OCI-LY7 (cell line): ENCODE data around the gene PTGDS. TPM values are rescaled to one million over a fixed set of nuclear protein-coding genes. Genes with fewer than 3 reads are reported as not detected.

ENCODE experiments used
- BruUV-seq: library from RNA; stranded (reverse); fragments of 400-500 nt; replicated peaks from 2 replicates; lab custom pipeline; 2021; lab: Mats Ljungman, UMichigan
- CTCF ChIA-PET: fragments of 300-600 bp; sonication (Branson Sonifier 250); formaldehyde crosslinking; loops from one replicate; lab custom pipeline; 2022; ENCODE audit warnings: antibody characterized with exemption; ENCODE audit not compliant: unreplicated experiment; lab: Charles Lee
- POLR2A ChIA-PET: fragments of 300-600 bp; sonication (Branson Sonifier 250); formaldehyde crosslinking; loops from one replicate; lab custom pipeline; 2022; ENCODE audit warnings: antibody characterized with exemption; lab: Charles Lee
- DNase-seq: peaks from one replicate; pipeline ENCODE4 v3.0.0-alpha.2; 2015; ENCODE audit warnings: low spot score
- H2AFZ ChIP-seq: fragments of 200-600 bp; sonication (generic), shearing (Covaris generic); 2 replicates; pipeline ENCODE4 v1.6.1; 2014; ENCODE audit warnings: mild to moderate bottlenecking, antibody characterized with exemption, low read length, moderate library complexity
- H3K27ac ChIP-seq: fragments of 200-600 bp; sonication (generic); 2 replicates; pipeline ENCODE4 v1.5.1; 2014; ENCODE audit warnings: mixed run types, low read depth, mild to moderate bottlenecking, moderate library complexity, low read length, inconsistent platforms; ENCODE audit not compliant: poor library complexity, severe bottlenecking
- H3K36me3 ChIP-seq: fragments of 200-600 bp; sonication (generic); 2 replicates; pipeline ENCODE4 v1.6.1; 2014; ENCODE audit warnings: mild to moderate bottlenecking, antibody characterized with exemption, low read length, moderate library complexity, mixed read lengths; ENCODE audit not compliant: insufficient read depth
- H3K4me1 ChIP-seq: fragments of 200-600 bp; sonication (generic); 2 replicates; pipeline ENCODE4 v1.5.1; 2014; ENCODE audit warnings: mild to moderate bottlenecking, low read length; ENCODE audit not compliant: insufficient read depth, poor library complexity, severe bottlenecking
- H3K4me2 ChIP-seq: fragments of 200-600 bp; sonication (generic); 2 replicates; pipeline ENCODE4 v1.6.1; 2014; ENCODE audit warnings: mild to moderate bottlenecking, low read length
- H3K4me3 ChIP-seq: fragments of 200-600 bp; sonication (generic); 2 replicates; pipeline ENCODE4 v1.5.1; 2014; ENCODE audit warnings: mild to moderate bottlenecking, low read depth, low read length; ENCODE audit not compliant: poor library complexity, severe bottlenecking
- H3K79me2 ChIP-seq: fragments of 200-600 bp; sonication (generic); 2 replicates; pipeline ENCODE4 v1.6.1; 2016; ENCODE audit warnings: low read depth, mild to moderate bottlenecking, low read length, moderate library complexity, mixed read lengths; ENCODE audit not compliant: insufficient read depth
- H3K9me2 ChIP-seq: fragments of 200-600 bp; sonication (generic); 2 replicates; pipeline ENCODE4 v1.6.1; 2016; ENCODE audit warnings: mild to moderate bottlenecking, low read length, mixed read lengths; ENCODE audit not compliant: insufficient read depth
- H3K9me3 ChIP-seq: fragments of 200-600 bp; sonication (generic); 2 replicates; pipeline ENCODE4 v1.6.1; 2014; ENCODE audit warnings: mild to moderate bottlenecking, mixed run types, low read length, mixed read lengths
- H4K20me1 ChIP-seq: fragments of 200-600 bp; sonication (generic); 2 replicates; pipeline ENCODE4 v1.6.1; 2014; ENCODE audit warnings: mild to moderate bottlenecking, antibody characterized with exemption, low read length, moderate library complexity, mixed read lengths; ENCODE audit not compliant: insufficient read depth
- EZH2phosphoT487 ChIP-seq: fragments of 200-600 bp; sonication (generic); IDR thresholded peaks from 2 replicates; pipeline ENCODE4 v1.6.1; 2018; ENCODE audit warnings: low read depth, borderline replicate concordance, mild to moderate bottlenecking, mixed run types, antibody characterized with exemption, low read length, moderate library complexity, mixed read lengths
- intact Hi-C: fragments of 100-400 bp; cut with micrococcal nuclease; formaldehyde crosslinking; loops from one replicate; pipeline ENCODE4 v1.10.0; 2022; ENCODE audit not compliant: unreplicated experiment
- total RNA-seq, 2 experiments: library from RNA; depleted of rRNA in 1 of 2; stranded (reverse); fragments of >200 nt in 1 of 2; shearing (Covaris generic) in 1 of 2; gene quantifications; 2 replicates each; pipeline ENCODE4 v1.2.3, GENCODE V29; 2014 to 2022
- TF ChIP-seq, protein P1 (sequence below): fragments of 200-600 bp; sonication (generic); conservative IDR thresholded peaks from 2 replicates; pipeline ENCODE4 v1.5.1; 2014; ENCODE audit warnings: mild to moderate bottlenecking, antibody characterized with exemption, low read length, moderate library complexity, mixed read lengths

The PTGDS gene
- total RNA-seq, 2 experiments from 2014 or later, result not detected

DNA sequence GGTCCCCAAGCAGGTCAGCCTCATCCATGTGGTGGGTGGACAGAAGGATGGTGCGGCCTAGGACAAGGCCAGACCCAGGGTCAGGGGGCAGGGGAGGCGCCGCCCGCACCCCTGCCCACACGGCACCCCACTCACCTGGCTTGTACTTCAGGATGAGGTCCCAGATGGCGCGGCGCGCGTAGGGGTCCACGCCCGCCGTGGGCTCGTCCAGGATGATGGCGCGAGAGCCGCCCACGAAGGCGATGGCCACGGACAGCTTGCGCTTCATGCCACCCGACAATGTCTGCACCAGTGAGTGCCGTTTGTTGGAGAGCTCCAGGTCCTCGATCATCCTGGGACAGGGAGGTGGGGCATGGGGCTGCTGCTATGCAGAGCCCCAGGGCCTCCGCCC is 38.2 kb downstream of the PTGDS start:
- intact Hi-C loops, result no loop called here
- BruUV-seq, result no TSS peak
- Histone ChIP-seq H3K4me1 (peaks cover 10% of the 10 kb centered on the region), H3K4me3 (no peak overlapping the region), H3K27ac (no peak overlapping the region), H4K20me1 (no peaks in the 10 kb centered on the region), H3K4me2 (no peak overlapping the region), H3K36me3 (no peaks in the 10 kb centered on the region), H3K9me2 (no peaks in the 10 kb centered on the region), H3K79me2 (no peaks in the 10 kb centered on the region), H3K9me3 (no peaks in the 10 kb centered on the region), H2AFZ (no peak overlapping the region)
- CTCF ChIA-PET, result no interaction called here
- no peak for DNase-seq
- TF ChIP-seq, protein P1, sequence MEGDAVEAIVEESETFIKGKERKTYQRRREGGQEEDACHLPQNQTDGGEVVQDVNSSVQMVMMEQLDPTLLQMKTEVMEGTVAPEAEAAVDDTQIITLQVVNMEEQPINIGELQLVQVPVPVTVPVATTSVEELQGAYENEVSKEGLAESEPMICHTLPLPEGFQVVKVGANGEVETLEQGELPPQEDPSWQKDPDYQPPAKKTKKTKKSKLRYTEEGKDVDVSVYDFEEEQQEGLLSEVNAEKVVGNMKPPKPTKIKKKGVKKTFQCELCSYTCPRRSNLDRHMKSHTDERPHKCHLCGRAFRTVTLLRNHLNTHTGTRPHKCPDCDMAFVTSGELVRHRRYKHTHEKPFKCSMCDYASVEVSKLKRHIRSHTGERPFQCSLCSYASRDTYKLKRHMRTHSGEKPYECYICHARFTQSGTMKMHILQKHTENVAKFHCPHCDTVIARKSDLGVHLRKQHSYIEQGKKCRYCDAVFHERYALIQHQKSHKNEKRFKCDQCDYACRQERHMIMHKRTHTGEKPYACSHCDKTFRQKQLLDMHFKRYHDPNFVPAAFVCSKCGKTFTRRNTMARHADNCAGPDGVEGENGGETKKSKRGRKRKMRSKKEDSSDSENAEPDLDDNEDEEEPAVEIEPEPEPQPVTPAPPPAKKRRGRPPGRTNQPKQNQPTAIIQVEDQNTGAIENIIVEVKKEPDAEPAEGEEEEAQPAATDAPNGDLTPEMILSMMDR, result no peak
- TF ChIP-seq EZH2phosphoT487, result no peak
- POLR2A ChIA-PET, result no interaction called here

DNA sequence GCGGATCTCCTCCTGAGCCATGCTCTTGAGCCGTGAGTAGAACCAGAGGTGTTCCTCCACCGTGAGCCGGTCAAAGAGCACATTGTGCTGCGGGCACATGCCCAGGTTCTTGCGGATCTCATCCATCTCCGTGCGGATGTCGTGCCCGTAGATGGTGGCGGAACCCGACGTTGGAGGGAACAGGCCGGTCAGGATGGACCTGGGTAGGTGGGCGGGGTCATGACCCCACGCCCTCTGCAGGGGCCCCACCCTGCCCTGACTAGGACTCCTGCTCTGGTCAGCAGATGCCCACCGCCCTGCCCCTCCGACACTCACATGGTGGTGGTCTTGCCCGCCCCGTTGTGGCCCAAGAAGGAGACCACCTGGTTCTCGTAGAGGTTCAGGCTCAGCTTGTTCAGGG is 38.7 kb downstream of the PTGDS start:
- intact Hi-C loops, result no loop called here
- DNase-seq, result no peak
- POLR2A ChIA-PET, result no interaction called here
- H2AFZ ChIP-seq, result no peak overlapping the region
- TF ChIP-seq, protein P1, result no peak
- no peak for TF ChIP-seq EZH2phosphoT487
- no peaks in the 10 kb centered on the region for H3K9me2 ChIP-seq
- H4K20me1 ChIP-seq, result no peaks in the 10 kb centered on the region
- no peak overlapping the region for H3K4me3 ChIP-seq
- no peaks in the 10 kb centered on the region for H3K79me2 ChIP-seq
- H3K4me2 ChIP-seq, result no peak overlapping the region
- CTCF ChIA-PET, result no interaction called here
- no peaks in the 10 kb centered on the region for H3K9me3 ChIP-seq
- H3K4me1 ChIP-seq, result peaks cover 10% of the 10 kb centered on the region
- no TSS peak for BruUV-seq
- H3K36me3 ChIP-seq, result no peaks in the 10 kb centered on the region
- H3K27ac ChIP-seq, result no peak overlapping the region

DNA sequence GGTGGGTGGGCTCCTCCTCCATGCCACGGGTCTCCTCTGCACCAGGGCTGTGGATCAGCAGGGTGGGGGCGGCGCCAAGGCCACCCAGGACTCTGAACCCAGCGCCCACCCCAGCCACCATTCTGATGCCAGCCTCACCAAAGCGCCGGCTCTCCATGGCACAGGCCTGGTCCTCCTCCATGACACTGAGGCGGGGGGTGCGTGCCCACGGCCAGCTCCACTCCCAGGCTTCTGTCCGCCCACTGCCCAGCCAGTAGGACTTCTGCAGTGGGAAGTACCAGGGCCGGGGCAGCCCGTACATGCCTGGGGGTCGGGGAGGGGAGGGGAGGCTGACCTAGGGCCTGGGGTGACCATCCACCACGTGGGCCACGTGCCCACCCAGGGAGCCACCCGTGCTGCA is 39.1 kb downstream of the PTGDS start:
- Histone ChIP-seq H4K20me1 (no peaks in the 10 kb centered on the region), H3K36me3 (no peaks in the 10 kb centered on the region), H3K9me3 (no peaks in the 10 kb centered on the region), H3K79me2 (no peaks in the 10 kb centered on the region), H3K9me2 (no peaks in the 10 kb centered on the region), H3K4me2 (no peak overlapping the region), H2AFZ (no peak overlapping the region), H3K27ac (no peak overlapping the region), H3K4me3 (no peak overlapping the region), H3K4me1 (peaks cover 10% of the 10 kb centered on the region)
- CTCF ChIA-PET, result no interaction called here
- no peak for DNase-seq
- TF ChIP-seq, protein P1, result no peak
- no peak for TF ChIP-seq EZH2phosphoT487
- intact Hi-C loops, result no loop called here
- POLR2A ChIA-PET, result no interaction called here
- no TSS peak for BruUV-seq
